Stimulated activated naive CD8-positive, alpha-beta T cell treated with anti-CD3 and anti-CD28 coated beads, Interleukin-15, Interleukin-2, amounts not matched to agents 100 ng/mL and 50 ng/mL, for 24 hours (primary cell): Measurements from ENCODE around the gene USH2A.

Experiments
- H3K27ac Mint-ChIP-seq: one replicate; pipeline ENCODE4 v1.8.0; 2021; ENCODE audit warnings: mild to moderate bottlenecking, mixed read lengths
- H3K27me3 Mint-ChIP-seq: one replicate; pipeline ENCODE4 v1.8.0; 2021; ENCODE audit warnings: mixed read lengths
- H3K36me3 Mint-ChIP-seq: one replicate; pipeline ENCODE4 v1.8.0; 2021; ENCODE audit warnings: low read depth, mixed read lengths
- H3K4me1 Mint-ChIP-seq: one replicate; pipeline ENCODE4 v1.8.0; 2021; ENCODE audit warnings: low read depth, mixed read lengths
- H3K4me3 Mint-ChIP-seq: one replicate; pipeline ENCODE4 v1.8.0; 2021; ENCODE audit warnings: mild to moderate bottlenecking, mixed read lengths
- H3K9me3 Mint-ChIP-seq: one replicate; pipeline ENCODE4 v1.8.0; 2021; ENCODE audit warnings: mixed read lengths

USH2A gene

DNA sequence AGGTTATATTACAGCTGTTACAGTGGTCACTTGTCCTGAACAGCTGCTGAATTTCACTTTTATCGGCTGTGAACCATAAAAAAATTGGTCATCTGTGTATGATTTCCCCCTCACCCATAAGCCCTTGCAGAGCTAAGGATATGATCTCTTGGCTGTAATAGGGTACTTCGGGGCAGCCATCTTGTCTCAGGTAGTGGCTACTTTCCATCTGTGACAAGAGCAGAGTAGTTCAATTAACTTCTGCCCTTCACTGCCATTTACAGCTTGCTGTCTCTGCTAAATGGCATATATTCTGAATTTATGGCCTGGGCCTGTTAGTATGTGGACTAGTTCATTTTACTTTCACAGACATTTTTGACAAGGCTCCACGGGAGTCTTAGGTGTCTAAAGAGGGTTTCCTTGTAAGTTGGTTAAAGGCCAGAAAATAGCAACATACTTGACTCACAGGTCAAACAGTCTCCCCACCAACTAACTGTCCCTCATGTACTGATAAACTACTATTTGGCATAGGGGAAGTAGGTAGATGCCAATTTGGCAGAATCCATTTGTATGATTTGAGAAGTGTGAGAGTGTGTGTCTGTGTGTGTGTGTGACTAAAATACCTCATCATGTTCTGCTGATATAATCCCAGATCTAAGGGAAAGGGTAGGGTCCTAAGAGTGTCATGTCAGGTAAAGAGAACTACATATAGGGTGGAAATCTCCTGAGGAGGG is 704.5 kb downstream of the USH2A start:
- Mint-ChIP-seq H3K36me3 (no peaks in the 10 kb centered on the region), H3K4me1 (no peaks in the 10 kb centered on the region), H3K27me3 (no peaks in the 10 kb centered on the region), H3K9me3 (peaks cover 7% of the 10 kb centered on the region), H3K4me3 (no peak overlapping the region), H3K27ac (no peak overlapping the region)

GRCh38 chr1:215717677-215718426 is 705.4 kb downstream of the USH2A start:
- Mint-ChIP-seq H3K4me1 (no peaks in the 10 kb centered on the region), H3K27me3 (no peaks in the 10 kb centered on the region), H3K9me3 (peaks cover 3% of the 10 kb centered on the region), H3K27ac (no peak overlapping the region), H3K36me3 (no peaks in the 10 kb centered on the region), H3K4me3 (no peak overlapping the region)

GRCh38 chr1:215710899-215711225 is 712.4 kb downstream of the USH2A start:
- H3K27me3 Mint-ChIP-seq: no peaks in the 10 kb centered on the region
- H3K36me3 Mint-ChIP-seq: no peaks in the 10 kb centered on the region
- H3K4me1 Mint-ChIP-seq: no peaks in the 10 kb centered on the region
- no peak overlapping the region for H3K27ac Mint-ChIP-seq
- H3K4me3 Mint-ChIP-seq: no peak overlapping the region
- no peaks in the 10 kb centered on the region for H3K9me3 Mint-ChIP-seq

DNA sequence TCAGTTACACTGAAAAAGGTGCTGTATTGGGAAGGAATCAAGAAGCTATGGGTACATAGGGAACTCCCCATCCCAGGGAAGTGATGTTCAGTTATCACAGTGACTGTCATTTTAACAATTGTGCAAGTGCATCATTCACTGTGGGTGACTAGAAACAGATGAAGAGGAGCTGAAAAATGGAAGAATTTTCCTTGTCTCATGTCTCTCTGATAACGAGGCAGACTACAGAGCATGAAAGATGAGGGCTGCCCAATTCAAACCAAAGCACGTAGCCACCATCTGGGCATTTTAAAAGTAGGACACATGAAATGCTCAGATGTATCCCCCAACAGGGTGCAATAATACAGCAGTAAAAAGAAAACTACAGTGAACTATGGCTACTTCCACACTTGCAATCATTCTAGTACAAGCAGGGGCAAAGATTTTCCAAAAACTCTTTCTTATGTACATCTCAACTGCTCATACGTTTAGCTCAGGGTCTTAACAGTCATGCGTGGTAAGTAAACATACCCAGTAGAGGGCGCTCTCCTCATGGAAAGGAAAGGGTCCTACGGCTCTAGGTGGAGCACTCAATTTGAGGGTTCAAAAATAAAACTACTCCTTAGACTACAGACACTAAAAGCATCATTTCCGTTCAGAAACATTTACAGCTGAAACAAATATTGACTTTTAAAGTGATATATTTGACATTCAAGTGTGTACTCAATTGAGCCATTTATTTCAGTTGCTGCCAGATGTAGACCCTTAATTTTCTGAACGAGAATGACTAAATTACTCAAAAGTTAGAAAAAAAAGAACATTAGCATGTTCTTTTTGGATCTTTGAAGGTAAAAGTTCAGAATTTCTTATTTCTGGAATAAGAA is 713.0 kb downstream of the USH2A start:
- Mint-ChIP-seq H3K27me3 (no peaks in the 10 kb centered on the region), H3K4me1 (no peaks in the 10 kb centered on the region), H3K36me3 (no peaks in the 10 kb centered on the region), H3K4me3 (no peak overlapping the region), H3K9me3 (no peaks in the 10 kb centered on the region), H3K27ac (no peak overlapping the region)

DNA sequence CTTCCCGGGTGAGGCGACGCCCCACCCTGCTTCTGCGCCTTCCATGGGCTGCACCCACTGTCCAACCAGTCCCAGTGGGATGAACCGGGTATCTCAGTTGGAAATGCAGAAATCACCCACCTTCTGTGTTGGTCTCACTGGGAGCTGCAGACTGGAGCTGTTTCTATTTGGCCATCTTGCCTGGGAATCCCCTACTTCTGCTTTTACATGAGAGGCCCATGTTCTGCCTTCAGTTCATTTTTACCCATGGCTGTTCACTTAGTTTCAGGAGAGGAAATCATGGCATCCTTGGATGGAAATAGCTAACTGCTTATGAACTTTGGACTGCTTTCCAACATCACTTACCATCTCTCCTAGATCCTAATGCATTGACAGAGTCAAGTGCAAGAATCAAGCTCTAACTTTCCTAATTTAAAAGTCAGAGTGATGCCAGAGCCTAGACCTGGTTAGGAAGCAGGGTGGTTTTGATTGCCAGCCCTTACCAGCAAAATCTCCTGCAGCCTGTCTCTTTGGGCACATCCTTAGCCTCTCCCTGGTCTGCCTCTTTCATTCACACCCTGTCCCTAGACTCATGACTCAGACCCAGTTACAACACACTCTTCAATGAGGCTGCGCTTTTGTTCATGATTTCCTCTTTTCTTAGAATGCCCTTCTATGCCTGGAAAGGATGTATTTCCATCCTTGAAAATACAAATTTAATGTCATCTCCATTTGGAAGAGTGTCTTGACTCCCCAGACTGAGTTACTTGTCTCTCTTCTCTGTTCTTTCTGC is 719.0 kb downstream of the USH2A start:
- H3K27me3 Mint-ChIP-seq: peaks cover 2% of the 10 kb centered on the region
- H3K36me3 Mint-ChIP-seq: no peaks in the 10 kb centered on the region
- no peaks in the 10 kb centered on the region for H3K4me1 Mint-ChIP-seq
- H3K27ac Mint-ChIP-seq: no peak overlapping the region
- peaks cover 19% of the 10 kb centered on the region for H3K9me3 Mint-ChIP-seq
- H3K4me3 Mint-ChIP-seq: no peak overlapping the region

DNA sequence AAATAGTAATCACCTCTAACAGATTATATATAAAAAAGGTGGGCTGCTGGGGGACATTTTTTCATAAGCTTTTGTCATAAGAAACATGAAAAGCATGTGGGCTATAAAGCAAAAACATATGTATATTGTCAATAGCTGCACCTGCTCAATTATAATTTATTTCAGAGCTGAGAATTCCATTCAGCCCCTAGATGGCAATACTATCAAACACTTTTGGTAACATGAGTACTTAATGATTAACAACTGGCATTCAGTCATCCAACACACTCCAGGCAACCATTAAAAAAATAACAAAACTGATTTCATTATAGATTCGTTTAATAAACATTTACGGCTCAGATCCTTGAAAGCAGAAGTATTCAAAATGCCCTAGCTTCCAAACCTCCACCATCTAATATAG is 741.0 kb downstream of the USH2A start:
- no peak overlapping the region for H3K4me3 Mint-ChIP-seq
- no peaks in the 10 kb centered on the region for H3K36me3 Mint-ChIP-seq
- H3K9me3 Mint-ChIP-seq: no peaks in the 10 kb centered on the region
- no peak overlapping the region for H3K27ac Mint-ChIP-seq
- H3K4me1 Mint-ChIP-seq: no peaks in the 10 kb centered on the region
- no peaks in the 10 kb centered on the region for H3K27me3 Mint-ChIP-seq

- Mint-ChIP-seq H3K4me1 (no peaks in the 10 kb centered on the region), H3K27me3 (no peaks in the 10 kb centered on the region), H3K4me3 (no peak overlapping the region), H3K9me3 (no peaks in the 10 kb centered on the region), H3K36me3 (no peaks in the 10 kb centered on the region), H3K27ac (no peak overlapping the region)
Measured at GRCh38 chr1:215681041-215681440, 742.2 kb downstream of the USH2A start.

DNA sequence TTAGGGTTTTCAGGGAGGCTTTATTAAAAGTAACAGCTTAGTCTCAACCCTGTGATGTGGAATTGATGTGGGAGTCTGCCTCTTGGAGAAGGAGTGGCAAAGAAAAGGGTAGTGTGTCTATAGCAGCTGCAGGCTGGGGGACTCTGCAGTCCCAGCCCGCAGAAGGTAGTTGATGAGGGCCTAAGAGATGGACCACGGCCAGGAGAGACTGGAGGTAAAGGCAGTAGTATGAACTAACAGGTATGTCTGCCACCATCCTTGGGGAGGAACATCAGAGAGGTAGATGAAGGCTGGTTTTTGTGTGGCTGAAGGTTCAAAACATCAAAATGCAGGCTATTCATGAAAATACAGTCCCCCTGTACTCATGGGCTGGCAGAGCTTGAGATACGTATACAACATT is 744.0 kb downstream of the USH2A start:
- Mint-ChIP-seq H3K36me3 (no peaks in the 10 kb centered on the region), H3K27ac (no peak overlapping the region), H3K4me1 (no peaks in the 10 kb centered on the region), H3K27me3 (no peaks in the 10 kb centered on the region), H3K9me3 (no peaks in the 10 kb centered on the region), H3K4me3 (no peak overlapping the region)

GRCh38 chr1:215677112-215677511 is 746.1 kb downstream of the USH2A start:
- Mint-ChIP-seq H3K4me3 (no peak overlapping the region), H3K27me3 (no peaks in the 10 kb centered on the region), H3K36me3 (no peaks in the 10 kb centered on the region), H3K9me3 (no peaks in the 10 kb centered on the region), H3K27ac (no peak overlapping the region), H3K4me1 (no peaks in the 10 kb centered on the region)

DNA sequence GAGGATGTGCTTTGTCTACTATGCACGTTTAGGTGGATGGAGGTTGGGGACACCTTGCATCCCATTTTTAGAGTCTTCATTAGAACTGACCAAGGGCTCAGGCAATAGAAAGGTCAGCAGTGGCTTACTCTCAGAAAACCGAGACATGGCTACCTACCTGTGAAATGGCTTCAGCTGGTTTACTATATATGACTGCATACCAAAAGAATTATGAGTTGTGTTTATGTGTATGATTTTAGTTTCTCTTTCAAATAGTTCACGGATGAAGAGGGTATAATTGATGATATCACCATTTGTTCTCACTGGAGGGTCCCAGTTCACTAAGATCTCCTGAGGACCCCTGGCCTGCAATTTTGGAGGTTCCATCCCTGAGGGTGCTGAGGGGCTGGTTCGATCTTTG is 749.3 kb downstream of the USH2A start:
- no peaks in the 10 kb centered on the region for H3K4me1 Mint-ChIP-seq
- no peaks in the 10 kb centered on the region for H3K27me3 Mint-ChIP-seq
- no peak overlapping the region for H3K4me3 Mint-ChIP-seq
- H3K27ac Mint-ChIP-seq: no peak overlapping the region
- H3K9me3 Mint-ChIP-seq: no peaks in the 10 kb centered on the region
- H3K36me3 Mint-ChIP-seq: no peaks in the 10 kb centered on the region

- H3K36me3 Mint-ChIP-seq: no peaks in the 10 kb centered on the region
- H3K4me3 Mint-ChIP-seq: no peak overlapping the region
- peaks cover 2% of the 10 kb centered on the region for H3K9me3 Mint-ChIP-seq
- no peaks in the 10 kb centered on the region for H3K27me3 Mint-ChIP-seq
- H3K27ac Mint-ChIP-seq: no peak overlapping the region
- H3K4me1 Mint-ChIP-seq: no peaks in the 10 kb centered on the region
Measured at GRCh38 chr1:215672482-215672881, 750.8 kb downstream of the USH2A start.

DNA sequence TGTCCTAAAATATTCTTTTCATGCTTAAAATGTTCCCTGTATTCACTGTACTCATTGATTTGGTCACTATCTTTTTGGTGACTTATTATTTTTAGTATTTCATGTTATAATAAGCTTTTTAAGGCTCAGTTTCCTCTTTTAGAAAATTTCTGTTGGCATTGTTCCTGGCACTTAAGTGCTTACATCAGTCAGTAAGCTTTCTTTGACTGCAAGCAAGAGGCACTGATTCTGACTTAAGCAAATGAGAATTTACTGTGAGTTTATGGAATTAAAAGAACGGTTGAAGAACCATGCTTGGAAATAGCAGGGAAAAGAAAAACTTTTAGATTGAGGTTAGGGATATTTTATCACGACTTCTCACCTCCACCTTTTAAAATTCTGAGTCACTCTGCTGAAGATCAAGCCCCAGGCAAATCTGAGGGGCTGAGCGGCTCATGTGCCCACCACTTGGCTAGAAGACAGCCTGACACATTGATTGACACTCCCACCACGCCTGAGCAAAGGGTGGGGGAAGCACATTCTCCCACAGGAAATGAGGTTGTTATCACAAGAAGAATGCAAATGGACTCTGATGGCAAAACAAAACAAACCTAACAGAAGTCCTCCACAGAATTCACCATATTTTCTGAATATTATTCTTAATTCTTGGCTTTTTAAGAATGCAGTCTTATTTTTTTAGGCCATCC is 753.3 kb downstream of the USH2A start:
- H3K4me1 Mint-ChIP-seq: no peaks in the 10 kb centered on the region
- no peaks in the 10 kb centered on the region for H3K36me3 Mint-ChIP-seq
- H3K27ac Mint-ChIP-seq: no peak overlapping the region
- H3K27me3 Mint-ChIP-seq: no peaks in the 10 kb centered on the region
- H3K9me3 Mint-ChIP-seq: peaks cover 2% of the 10 kb centered on the region
- no peak overlapping the region for H3K4me3 Mint-ChIP-seq

DNA sequence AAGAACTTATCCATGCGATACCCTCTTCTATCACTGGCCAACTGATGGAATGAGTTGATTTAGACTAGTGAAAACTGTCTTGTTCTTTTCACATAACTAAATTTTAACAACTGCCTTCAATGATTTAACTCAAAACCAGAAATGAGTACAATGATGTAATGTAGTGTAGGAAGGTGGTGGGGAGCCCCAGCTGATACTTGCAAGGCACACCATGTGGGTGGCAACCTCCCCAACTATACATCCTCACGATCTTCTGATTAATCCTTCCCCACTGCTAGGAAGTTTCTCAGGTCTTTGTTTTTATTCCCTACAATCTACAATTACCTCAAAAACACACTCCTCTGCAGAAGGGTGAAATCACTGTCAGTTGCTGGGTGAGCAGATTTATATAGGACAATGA is 755.5 kb downstream of the USH2A start:
- H3K27ac Mint-ChIP-seq: no peak overlapping the region
- H3K4me3 Mint-ChIP-seq: no peak overlapping the region
- H3K27me3 Mint-ChIP-seq: no peaks in the 10 kb centered on the region
- H3K36me3 Mint-ChIP-seq: no peaks in the 10 kb centered on the region
- H3K4me1 Mint-ChIP-seq: no peaks in the 10 kb centered on the region
- H3K9me3 Mint-ChIP-seq: peaks cover 9% of the 10 kb centered on the region

GRCh38 chr1:215665215-215665614 is 758.0 kb downstream of the USH2A start:
- Mint-ChIP-seq H3K27me3 (no peaks in the 10 kb centered on the region), H3K36me3 (no peaks in the 10 kb centered on the region), H3K4me1 (no peaks in the 10 kb centered on the region), H3K4me3 (no peak overlapping the region), H3K9me3 (peaks cover 9% of the 10 kb centered on the region), H3K27ac (no peak overlapping the region)
